ENCODE measurements around the gene IFI27L2. TPM values are rescaled to one million over a fixed set of nuclear protein-coding genes. Genes with fewer than 3 reads are reported as not detected.
"Not testable (repeated sequence)": the region's sequence is repeated elsewhere in the genome, so short reads cannot be mapped to it uniquely, and the experiment has no call there.

IFI27L2 gene
- total RNA-seq, 8 experiments from 2014 or later: 48.8 to 239 (median 90.8) TPM

- in situ Hi-C loops (cut with MboI; ENCODE audit: low pct_unique_long_range_greater_than_20kb in 2 of 9, low sequenced_read_pairs in 9 of 9, unreplicated experiment in 9 of 9): no loop called here
- peak in 6 of 8 experiments; percentile 36 to 97 (median 96) for ATAC-seq (replicated peaks in 6 of 8)
- Histone ChIP-seq H3K4me1 (replicated peaks in 1 of 2) (peaks cover 21 to 28% of the 10 kb centered on the region in 2 donors), H3K27ac (peak overlapping the region in 1 of 2 donors; percentile 3), H3K4me3 (peak overlapping the region in 1 of 5 donors; percentile 7)
- 0 to 80% (median 13%) methylated on average over 1 to 9 of the region's 26 CpGs; no CpG with 5 or more reads in 4 of the 10 experiments for WGBS, 10 experiments
Measured at GRCh38 chr14:94164685-94165431, 35.5 kb upstream of the IFI27L2 start.

- ATAC-seq (replicated peaks in 6 of 8): no peak
- no peak overlapping the region for H3K4me3 ChIP-seq
- 61 to 100% (median 100%) methylated on average over 1 to 3 of the region's 5 CpGs; no CpG with 5 or more reads in 5 of the 10 experiments for WGBS, 10 experiments
- no peak overlapping the region for H3K27ac ChIP-seq
- in situ Hi-C loops (cut with MboI; ENCODE audit: low pct_unique_long_range_greater_than_20kb in 2 of 9, low sequenced_read_pairs in 9 of 9, unreplicated experiment in 9 of 9): no loop called here
- peaks cover 21 to 28% of the 10 kb centered on the region in 2 donors for H3K4me1 ChIP-seq (replicated peaks in 1 of 2)
Measured at GRCh38 chr14:94163796-94164195, 34.4 kb upstream of the IFI27L2 start.

GRCh38 chr14:94162466-94162865 lies 33.1 kb upstream of the IFI27L2 start:
- Histone ChIP-seq H3K4me1 (replicated peaks in 1 of 2) (peaks cover 21 to 28% of the 10 kb centered on the region in 2 donors), H3K4me3 (no peak overlapping the region), H3K27ac (no peak overlapping the region)
- in situ Hi-C loops (cut with MboI; ENCODE audit: low pct_unique_long_range_greater_than_20kb in 2 of 9, low sequenced_read_pairs in 9 of 9, unreplicated experiment in 9 of 9): no loop called here
- no peak for ATAC-seq (replicated peaks in 6 of 8)
- 80 to 100% (median 88%) methylated on average over 1 to 5 of the region's 5 CpGs; no CpG with 5 or more reads in 1 of the 10 experiments for WGBS, 10 experiments

- Histone ChIP-seq H3K4me1 (replicated peaks in 1 of 2) (peaks cover 21 to 29% of the 10 kb centered on the region in 2 donors), H3K4me3 (no peak overlapping the region), H3K27ac (no peak overlapping the region)
- peak in 3 of 8 experiments; percentile 36 to 76 (median 51) for ATAC-seq (replicated peaks in 6 of 8)
- in situ Hi-C loops (cut with MboI; ENCODE audit: low pct_unique_long_range_greater_than_20kb in 2 of 9, low sequenced_read_pairs in 9 of 9, unreplicated experiment in 9 of 9): no loop called here
- WGBS, 10 experiments: 0 to 86% (median 42%) methylated on average over 1 to 2 of the region's 2 CpGs
Measured at GRCh38 chr14:94161981-94162380, 32.6 kb upstream of the IFI27L2 start.

GRCh38 chr14:94161058-94161457 lies 31.7 kb upstream of the IFI27L2 start:
- H3K4me3 ChIP-seq: no peak overlapping the region
- H3K4me1 ChIP-seq (replicated peaks in 1 of 2): peaks cover 21 to 33% of the 10 kb centered on the region in 2 donors
- ATAC-seq (replicated peaks in 6 of 8): peak in 2 of 8 experiments; percentile 31 to 69
- 0 to 100% (median 43%) methylated on average over 1 to 2 of the region's 2 CpGs; no CpG with 5 or more reads in 4 of the 10 experiments for WGBS, 10 experiments
- in situ Hi-C loops (cut with MboI; ENCODE audit: low pct_unique_long_range_greater_than_20kb in 2 of 9, low sequenced_read_pairs in 9 of 9, unreplicated experiment in 9 of 9): no loop called here
- H3K27ac ChIP-seq: no peak overlapping the region

- peaks cover 0 to 9% of the 10 kb centered on the region in 2 donors for H3K4me1 ChIP-seq (replicated peaks in 1 of 2)
- in situ Hi-C loops (cut with MboI; ENCODE audit: low pct_unique_long_range_greater_than_20kb in 2 of 9, low sequenced_read_pairs in 9 of 9, unreplicated experiment in 9 of 9): no loop called here
- ATAC-seq (replicated peaks in 6 of 8): no peak
Measured at GRCh38 chr14:94158239-94158883, 29.0 kb upstream of the IFI27L2 start.

GRCh38 chr14:94157197-94157596 lies 27.8 kb upstream of the IFI27L2 start:
- no peak overlapping the region for H3K27ac ChIP-seq
- peak in 4 of 8 experiments; percentile 36 to 97 (median 67) for ATAC-seq (replicated peaks in 6 of 8)
- in situ Hi-C loops (cut with MboI; ENCODE audit: low pct_unique_long_range_greater_than_20kb in 2 of 9, low sequenced_read_pairs in 9 of 9, unreplicated experiment in 9 of 9): no loop called here
- peaks cover 0 to 7% of the 10 kb centered on the region in 2 donors for H3K4me1 ChIP-seq (replicated peaks in 1 of 2)
- H3K4me3 ChIP-seq: no peak overlapping the region

More at GRCh38 chr14:94158239-94158883, 29.0 kb upstream of the IFI27L2 start:
- 0 to 84% (median 70%) methylated on average over 1 to 10 of the region's 10 CpGs; no CpG with 5 or more reads in 1 of the 10 experiments for WGBS, 10 experiments
- Histone ChIP-seq H3K27ac (no peak overlapping the region), H3K4me3 (no peak overlapping the region)

- in situ Hi-C loops (cut with MboI; ENCODE audit: low pct_unique_long_range_greater_than_20kb in 2 of 9, low sequenced_read_pairs in 9 of 9, unreplicated experiment in 9 of 9); H3K27ac ChIP-seq; H3K4me3 ChIP-seq; H3K4me1 ChIP-seq (replicated peaks in 1 of 2); ATAC-seq (replicated peaks in 6 of 8): not testable (repeated sequence)
- 29 to 100% (median 100%) methylated on average over 1 of the region's 1 CpG; no CpG with 5 or more reads in 4 of the 10 experiments for WGBS, 10 experiments
Measured at GRCh38 chr14:94156143-94156542, 26.7 kb upstream of the IFI27L2 start.

GRCh38 chr14:94153750-94154342 lies 24.4 kb upstream of the IFI27L2 start:
- 42 to 100% (median 79%) methylated on average over 3 to 6 of the region's 6 CpGs; no CpG with 5 or more reads in 1 of the 10 experiments for WGBS, 10 experiments
- ATAC-seq (replicated peaks in 6 of 8): no peak
- in situ Hi-C loops (cut with MboI; ENCODE audit: low pct_unique_long_range_greater_than_20kb in 2 of 9, low sequenced_read_pairs in 9 of 9, unreplicated experiment in 9 of 9): no loop called here
- H3K4me3 ChIP-seq: no peak overlapping the region
- peaks cover 0 to 5% of the 10 kb centered on the region in 2 donors for H3K4me1 ChIP-seq (replicated peaks in 1 of 2)
- H3K27ac ChIP-seq: no peak overlapping the region

GRCh38 chr14:94152676-94153075 lies 23.3 kb upstream of the IFI27L2 start:
- H3K4me1 ChIP-seq (replicated peaks in 1 of 2): peaks cover 0 to 5% of the 10 kb centered on the region in 2 donors
- no peak overlapping the region for H3K27ac ChIP-seq
- in situ Hi-C loops (cut with MboI; ENCODE audit: low pct_unique_long_range_greater_than_20kb in 2 of 9, low sequenced_read_pairs in 9 of 9, unreplicated experiment in 9 of 9): no loop called here
- 0 to 86% (median 38%) methylated on average over 1 of the region's 1 CpG; no CpG with 5 or more reads in 3 of the 10 experiments for WGBS, 10 experiments
- ATAC-seq (replicated peaks in 6 of 8): no peak
- H3K4me3 ChIP-seq: no peak overlapping the region

GRCh38 chr14:94145902-94146527 lies 16.6 kb upstream of the IFI27L2 start:
- ATAC-seq (replicated peaks in 6 of 8): no peak

GRCh38 chr14:94144765-94145164 lies 15.4 kb upstream of the IFI27L2 start:
- peaks cover 0 to 7% of the 10 kb centered on the region in 2 donors for H3K4me1 ChIP-seq (replicated peaks in 1 of 2)
- 40 to 100% (median 70%) methylated on average over 1 of the region's 1 CpG; no CpG with 5 or more reads in 6 of the 10 experiments for WGBS, 10 experiments
- H3K27ac ChIP-seq: no peak overlapping the region
- in situ Hi-C loops (cut with MboI; ENCODE audit: low pct_unique_long_range_greater_than_20kb in 2 of 9, low sequenced_read_pairs in 9 of 9, unreplicated experiment in 9 of 9): loop anchor here in 1 of 9 experiments (25.0 kb wide), 1 partner anchor 207 kb away; the partner anchor contains the start of gene FAM181A
- ATAC-seq (replicated peaks in 6 of 8): peak in 5 of 8 experiments; percentile 19 to 78 (median 36)
- H3K4me3 ChIP-seq: no peak overlapping the region

More at GRCh38 chr14:94145902-94146527, 16.6 kb upstream of the IFI27L2 start:
- in situ Hi-C loops (cut with MboI; ENCODE audit: low pct_unique_long_range_greater_than_20kb in 2 of 9, low sequenced_read_pairs in 9 of 9, unreplicated experiment in 9 of 9): loop anchor here in 1 of 9 experiments (25.0 kb wide), 1 partner anchor 209 kb away; the partner anchor contains the start of gene FAM181A
- Histone ChIP-seq H3K27ac (no peak overlapping the region), H3K4me1 (replicated peaks in 1 of 2) (peaks cover 0 to 7% of the 10 kb centered on the region in 2 donors), H3K4me3 (no peak overlapping the region)
- WGBS, 10 experiments: 40 to 100% (median 64%) methylated on average over 1 to 6 of the region's 6 CpGs
